Activated CD4-positive, alpha-beta T cell treated with anti-CD3 and anti-CD28 coated beads for 4 hours (primary cell): ENCODE measurements around the gene PPFIBP1.
"Not testable (repeated sequence)": the region's sequence is repeated elsewhere in the genome, so short reads cannot be mapped to it uniquely, and the experiment has no call there.

ENCODE experiments used
- DNase-seq, 2 donors: peaks; one replicate each; pipeline ENCODE4 v3.0.0-alpha.2; 2020

The PPFIBP1 gene

GRCh38 chr12:27631813-27632491 is 107.9 kb downstream of the PPFIBP1 start:
- DNase-seq: no peak

- DNase-seq: no peak
These were observed 111.5 kb downstream of the PPFIBP1 start for GRCh38 chr12:27635349-27635972.

GRCh38 chr12:27636569-27636968 is 112.6 kb downstream of the PPFIBP1 start:
- DNase-seq: not testable (repeated sequence)

GRCh38 chr12:27637524-27637923 is 113.5 kb downstream of the PPFIBP1 start:
- DNase-seq: no peak

- DNase-seq: no peak
These were observed 115.3 kb downstream of the PPFIBP1 start for GRCh38 chr12:27639265-27639664.

GRCh38 chr12:27640566-27641200 is 116.7 kb downstream of the PPFIBP1 start:
- not testable (repeated sequence) for DNase-seq

GRCh38 chr12:27642361-27642760 is 118.4 kb downstream of the PPFIBP1 start:
- not testable (repeated sequence) for DNase-seq

- DNase-seq: not testable (repeated sequence)
These were observed 118.9 kb downstream of the PPFIBP1 start for GRCh38 chr12:27642892-27643291.

- no peak for DNase-seq
These were observed 120.3 kb downstream of the PPFIBP1 start for GRCh38 chr12:27644158-27644845.

GRCh38 chr12:27645671-27646070 is 121.7 kb downstream of the PPFIBP1 start:
- no peak for DNase-seq

GRCh38 chr12:27646149-27646548 is 122.1 kb downstream of the PPFIBP1 start:
- no peak for DNase-seq

GRCh38 chr12:27650011-27650410 is 126.0 kb downstream of the PPFIBP1 start:
- no peak for DNase-seq

- DNase-seq: no peak
These were observed 127.2 kb downstream of the PPFIBP1 start for GRCh38 chr12:27651201-27651600.

- DNase-seq: peak; percentile 23 to 48
These were observed 128.3 kb downstream of the PPFIBP1 start for GRCh38 chr12:27652174-27652763.

- DNase-seq: no peak
These were observed 129.7 kb downstream of the PPFIBP1 start for GRCh38 chr12:27653661-27654060.

GRCh38 chr12:27655476-27655875 is 131.5 kb downstream of the PPFIBP1 start:
- DNase-seq: not testable (repeated sequence)

GRCh38 chr12:27657296-27657695 is 133.3 kb downstream of the PPFIBP1 start:
- no peak for DNase-seq

GRCh38 chr12:27665704-27666103 is 141.7 kb downstream of the PPFIBP1 start:
- no peak for DNase-seq

- DNase-seq: no peak
These were observed 142.5 kb downstream of the PPFIBP1 start for GRCh38 chr12:27666510-27666909.

GRCh38 chr12:27667540-27667939 is 143.5 kb downstream of the PPFIBP1 start:
- no peak for DNase-seq

GRCh38 chr12:27672051-27672450 is 148.0 kb downstream of the PPFIBP1 start:
- no peak for DNase-seq

GRCh38 chr12:27672643-27673042 is 148.6 kb downstream of the PPFIBP1 start:
- DNase-seq: no peak

GRCh38 chr12:27673101-27673718 is 149.2 kb downstream of the PPFIBP1 start:
- no peak for DNase-seq
